K562 (cell line): ENCODE data around the gene CYB5D1. TPM values are rescaled to one million over a fixed set of nuclear protein-coding genes. Genes with fewer than 3 reads are reported as not detected.

Source experiments
- ARID2 ChIP-seq: fragments of 450-650 bp; IDR thresholded peaks from 2 replicates; pipeline ENCODE4 v1.6.1; 2017; ENCODE audit warnings: antibody characterized with exemption, mild to moderate bottlenecking
- CC2D1A ChIP-seq: fragments of 450-650 bp; IDR thresholded peaks from 2 replicates; pipeline ENCODE4 v1.6.1; 2017; ENCODE audit warnings: mild to moderate bottlenecking
- CHD4 ChIP-seq: fragments of 200-600 bp; sonication (generic); IDR thresholded peaks from 3 replicates; pipeline ENCODE4 v1.6.1; 2012; ENCODE audit warnings: low read depth, mild to moderate bottlenecking, mixed read lengths, low read length, inconsistent platforms; ENCODE audit not compliant: insufficient read depth, insufficient replicate concordance, poor library complexity, severe bottlenecking
- CTBP1 ChIP-seq: fragments of 450-650 bp; IDR thresholded peaks from 2 replicates; pipeline ENCODE4 v1.6.1; 2016; ENCODE audit warnings: borderline replicate concordance
- ELK1 ChIP-seq: sonication (generic); formaldehyde crosslinking; IDR thresholded peaks from 2 replicates; pipeline ENCODE4 v1.8.1; 2022; ENCODE audit warnings: missing genetic modification reagents
- ETV1 ChIP-seq: fragments of 450-650 bp; conservative IDR thresholded peaks from 2 replicates; pipeline ENCODE4 v1.6.1; 2016; ENCODE audit warnings: missing genetic modification characterization, control low read depth, low read depth, missing compliant biosample characterization
- ETV5 ChIP-seq: sonication (generic); formaldehyde crosslinking; IDR thresholded peaks from 2 replicates; pipeline ENCODE4 v1.4.0; 2020; ENCODE audit warnings: low read depth, mild to moderate bottlenecking, missing genetic modification reagents
- HBP1 ChIP-seq: fragments of 450-650 bp; formaldehyde crosslinking; IDR thresholded peaks from 2 replicates; pipeline ENCODE4 v1.4.0; 2022; ENCODE audit warnings: missing genetic modification characterization
- HDAC1 ChIP-seq, 2 experiments: fragments of 450-650 bp; IDR thresholded peaks; 2 replicates each; pipeline ENCODE4 v1.6.1; 2016 to 2017; ENCODE audit warnings: inconsistent platforms in 1 of 2, mild to moderate bottlenecking in 1 of 2, moderate library complexity in 1 of 2
- HSF4 ChIP-seq: fragments of 250-450 bp; sonication (Bioruptor Pico); IDR thresholded peaks from 2 replicates; pipeline ENCODE4 v2.1.2; 2022; ENCODE audit warnings: mild to moderate bottlenecking, moderate library complexity, borderline replicate concordance
- KDM5B ChIP-seq: fragments of 200-600 bp; sonication (generic); IDR thresholded peaks from 2 replicates; pipeline ENCODE4 v1.6.1; 2012; ENCODE audit warnings: low read depth, mild to moderate bottlenecking, moderate library complexity, low read length, control low read depth, inconsistent platforms; ENCODE audit not compliant: insufficient replicate concordance
- NR1H2 ChIP-seq: sonication (generic); formaldehyde crosslinking; IDR thresholded peaks from 2 replicates; pipeline ENCODE4 v1.4.0; 2020; ENCODE audit warnings: mild to moderate bottlenecking, missing genetic modification reagents
- NR4A1 ChIP-seq, 2 experiments: fragments of 250-450 bp in 1 of 2; fragments of 450-650 bp in 1 of 2; sonication (Bioruptor Pico) in 1 of 2; IDR thresholded peaks; 2 replicates each; pipeline versions ENCODE4 v1.4.0 to v1.6.1; 2016 to 2020; ENCODE audit warnings: mild to moderate bottlenecking in 2 of 2, missing compliant biosample characterization in 1 of 2, missing genetic modification characterization in 1 of 2, moderate library complexity in 1 of 2
- POLR2A ChIP-seq: fragments of 450-650 bp; conservative IDR thresholded peaks from 2 replicates; pipeline ENCODE4 v1.6.1; 2016
- POLR3A ChIP-seq: IDR thresholded peaks from 2 replicates; pipeline ENCODE4 v1.6.1; 2011; ENCODE audit warnings: borderline replicate concordance, mild to moderate bottlenecking, moderate library complexity; ENCODE audit not compliant: insufficient read length, insufficient read depth; ENCODE audit errors: extremely low read depth
- RUNX1 ChIP-seq: sonication (generic); IDR thresholded peaks from 2 replicates; pipeline ENCODE4 v1.6.1; 2016; ENCODE audit warnings: antibody characterized with exemption, low read depth
- SIRT6 ChIP-seq: IDR thresholded peaks from one replicate; pipeline ENCODE4 v1.6.1; 2012; ENCODE audit warnings: low read depth, mild to moderate bottlenecking, control low read depth, inconsistent platforms, low read length, moderate library complexity
- SREBF1 ChIP-seq: fragments of 150-350 bp; IDR thresholded peaks from 2 replicates; pipeline ENCODE4 v1.6.1; 2014; ENCODE audit warnings: antibody characterized with exemption, low read depth, low read length, borderline replicate concordance
- SRSF3 ChIP-seq: fragments of 200-400 bp; formaldehyde crosslinking; IDR thresholded peaks from 2 replicates; pipeline ENCODE4 v1.6.1; 2016; ENCODE audit warnings: mild to moderate bottlenecking, low read length, moderate library complexity; ENCODE audit not compliant: insufficient read depth
- SRSF9 ChIP-seq: fragments of 200-400 bp; formaldehyde crosslinking; IDR thresholded peaks from 2 replicates; pipeline ENCODE4 v1.6.1; 2017; ENCODE audit warnings: low read depth, low read length, borderline replicate concordance
- SUPT5H ChIP-seq: fragments of 450-650 bp; IDR thresholded peaks from 2 replicates; pipeline ENCODE4 v1.6.1; 2016
- U2AF2 ChIP-seq: fragments of 200-400 bp; formaldehyde crosslinking; optimal IDR thresholded peaks from 2 replicates; pipeline ENCODE3; 2017; ENCODE audit warnings: low read depth, mild to moderate bottlenecking, low read length
- USF1 ChIP-seq: sonication (generic); formaldehyde crosslinking; IDR thresholded peaks from 2 replicates; pipeline ENCODE4 v1.9.0; 2022; ENCODE audit warnings: mild to moderate bottlenecking, missing genetic modification reagents
- XRCC4 ChIP-seq: IDR thresholded peaks from one replicate; pipeline ENCODE4 v1.6.1; 2011; ENCODE audit not compliant: insufficient read depth, insufficient read length; ENCODE audit errors: extremely low read depth
- ZNF133 ChIP-seq: fragments of 250-450 bp; sonication (Bioruptor Pico); IDR thresholded peaks from 2 replicates; pipeline ENCODE4 v1.4.0; 2020; ENCODE audit warnings: mild to moderate bottlenecking
- ZNF143 ChIP-seq: sonication (generic); formaldehyde crosslinking; IDR thresholded peaks from 2 replicates; pipeline ENCODE4 v1.9.0; 2022; ENCODE audit warnings: mild to moderate bottlenecking, missing genetic modification reagents
- ZNF780A ChIP-seq: fragments of 250-450 bp; sonication (Bioruptor Pico); IDR thresholded peaks from 2 replicates; pipeline ENCODE4 v1.5.0; 2021; ENCODE audit warnings: mild to moderate bottlenecking
- polyA plus RNA-seq, 8 experiments: library from polyadenylated mRNA; depleted of rRNA in 4 of 8; stranded (reverse) in 5 of 8; unstranded in 3 of 8; fragments of >200 nt; fragmentation: Nextera tagmentation in 2 of 8; fragmentation: Illumina TruSeq in 1 of 8; extraction: Ambion mirVana in 2 of 8; extraction: Trizol in 1 of 8; gene quantifications; 2 replicates each; pipeline versions ENCODE4 v1.2.1 to v1.2.3, GENCODE V29; 2011 to 2014; ENCODE audit warnings: inconsistent platforms in 1 of 8, missing spikeins in 1 of 8
- total RNA-seq, 7 experiments: library from RNA; depleted of rRNA in 6 of 7; stranded (reverse); fragments of >200 nt in 6 of 7; fragmentation: Illumina TruSeq in 2 of 7; extraction: Trizol in 2 of 7; gene quantifications; 2 replicates each; pipeline versions ENCODE4 v1.2.1 to v1.2.3, GENCODE V29; 2011 to 2021; ENCODE audit warnings: low replicate concordance in 1 of 7

CYB5D1 gene
- total and polyA plus RNA-seq, 9 of the 15 experiments (the other 6 are each of a cell fraction or from before 2014, with no cell fraction given) = 2.4 to 7.9 (median 5.7) TPM

- TF ChIP-seq SREBF1 = no peak
- no peak for TF ChIP-seq ARID2
- TF ChIP-seq NR4A1 (CRISPR knock-in tag; IDR thresholded peaks at IDR 0.05) = no peak
- no peak for TF ChIP-seq NR4A1 (tag; IDR thresholded peaks at IDR 0.05)
- TF ChIP-seq KDM5B = peak; percentile 25
- 0 out of 2 replicates have a peak, but pooled peaks have one; percentile 12 for TF ChIP-seq POLR2A
- no peak for TF ChIP-seq CC2D1A
- no peak for TF ChIP-seq SRSF3
- TF ChIP-seq RUNX1 = no peak
- TF ChIP-seq ELK1 = no peak
- TF ChIP-seq U2AF2 = no peak
- TF ChIP-seq SUPT5H = no peak
- no peak for TF ChIP-seq ZNF133 (CRISPR knock-in tag)
- no peak for TF ChIP-seq HBP1 (CRISPR knock-in tag)
- TF ChIP-seq ETV1 (tag) = no peak
- TF ChIP-seq SRSF9 = no peak
- TF ChIP-seq HSF4 = no peak
- TF ChIP-seq ZNF143 (CRISPR knock-in tag) = no peak
- TF ChIP-seq POLR3A = no peak
- no peak for TF ChIP-seq HDAC1 (IDR thresholded peaks at IDR 0.05)
- TF ChIP-seq ETV5 (CRISPR knock-in tag) = peak; percentile 45; the same call in 1 of the 2 replicates
- 0 out of 2 replicates have a peak, but pooled peaks have one; percentile 16 for TF ChIP-seq USF1 (CRISPR knock-in tag)
- TF ChIP-seq NR1H2 (CRISPR knock-in tag) = no peak
- TF ChIP-seq CTBP1 = no peak
- TF ChIP-seq SIRT6 = no peak
- no peak for TF ChIP-seq ZNF780A (CRISPR knock-in tag)
- no peak for TF ChIP-seq XRCC4
- no peak for TF ChIP-seq CHD4
These were observed 14.6 kb upstream of the CYB5D1 start (continued) for GRCh38 chr17:7843257-7843535.
